SK-N-SH treated with all-trans-retinoic acid at 6 μM for 48 hours (cell line): ENCODE data around the gene PRX.

Experiments used
- ARNTL ChIP-seq: fragments of 450-650 bp; formaldehyde crosslinking; IDR thresholded peaks from 2 replicates; pipeline ENCODE4 v1.5.0; 2020; ENCODE audit warnings: low read depth, mild to moderate bottlenecking, moderate library complexity, borderline replicate concordance
- CREB5 ChIP-seq: fragments of 250-450 bp; sonication (Bioruptor Pico); IDR thresholded peaks from 2 replicates; pipeline ENCODE4 v1.5.1; 2020; ENCODE audit warnings: low read depth, mild to moderate bottlenecking, moderate library complexity
- CSDC2 ChIP-seq: fragments of 250-450 bp; sonication (Bioruptor Pico); IDR thresholded peaks from 2 replicates; pipeline ENCODE4 v1.5.0; 2020; ENCODE audit warnings: mild to moderate bottlenecking, moderate library complexity
- PPARA ChIP-seq: fragments of 250-450 bp; sonication (Bioruptor Pico); IDR thresholded peaks from 2 replicates; pipeline ENCODE4 v1.5.0; 2020; ENCODE audit warnings: mild to moderate bottlenecking, borderline replicate concordance
- TOX ChIP-seq: fragments of 250-450 bp; sonication (Bioruptor Pico); IDR thresholded peaks from 2 replicates; pipeline ENCODE4 v1.8.0; 2021; ENCODE audit warnings: mild to moderate bottlenecking, moderate library complexity, borderline replicate concordance
- TSHZ2 ChIP-seq: fragments of 250-450 bp; sonication (Bioruptor Pico); IDR thresholded peaks from 2 replicates; pipeline ENCODE4 v1.5.0; 2020; ENCODE audit warnings: mild to moderate bottlenecking, moderate library complexity
- ZFP3 ChIP-seq: fragments of 250-450 bp; sonication (Bioruptor Pico); IDR thresholded peaks from 2 replicates; pipeline ENCODE4 v1.5.0; 2020; ENCODE audit warnings: mild to moderate bottlenecking, moderate library complexity
- ZFP30 ChIP-seq: fragments of 450-650 bp; formaldehyde crosslinking; IDR thresholded peaks from 2 replicates; pipeline ENCODE4 v1.5.0; 2022; ENCODE audit warnings: mild to moderate bottlenecking, moderate library complexity
- ZNF70 ChIP-seq: fragments of 450-650 bp; formaldehyde crosslinking; IDR thresholded peaks from 2 replicates; pipeline ENCODE4 v1.5.0; 2020; ENCODE audit warnings: mild to moderate bottlenecking, moderate library complexity

- TF ChIP-seq PPARA (CRISPR knock-in tag) (no peak), TOX (CRISPR knock-in tag) (no peak), ZFP3 (CRISPR knock-in tag) (no peak), ZNF70 (CRISPR knock-in tag) (no peak), CREB5 (CRISPR knock-in tag) (no peak), CSDC2 (CRISPR knock-in tag) (no peak), ZFP30 (CRISPR knock-in tag) (no peak), ARNTL (CRISPR knock-in tag) (no peak), TSHZ2 (CRISPR knock-in tag) (no peak)
Measured at GRCh38 chr19:40387155-40387554, 26.0 kb downstream of the PRX start.
